NCI-H1048 (cell line): Measurements from ENCODE around the gene ANKRD17.

Source experiments
- DNase-seq: peaks from one replicate; lab custom pipeline; 2025; lab: John Stamatoyannopoulos, UW

The ANKRD17 gene

GRCh38 chr4:73053974-73054480, 204.6 kb downstream of the ANKRD17 start:
- no peak for DNase-seq

- DNase-seq: no peak
These were observed 205.5 kb downstream of the ANKRD17 start for GRCh38 chr4:73053076-73053475.

DNA sequence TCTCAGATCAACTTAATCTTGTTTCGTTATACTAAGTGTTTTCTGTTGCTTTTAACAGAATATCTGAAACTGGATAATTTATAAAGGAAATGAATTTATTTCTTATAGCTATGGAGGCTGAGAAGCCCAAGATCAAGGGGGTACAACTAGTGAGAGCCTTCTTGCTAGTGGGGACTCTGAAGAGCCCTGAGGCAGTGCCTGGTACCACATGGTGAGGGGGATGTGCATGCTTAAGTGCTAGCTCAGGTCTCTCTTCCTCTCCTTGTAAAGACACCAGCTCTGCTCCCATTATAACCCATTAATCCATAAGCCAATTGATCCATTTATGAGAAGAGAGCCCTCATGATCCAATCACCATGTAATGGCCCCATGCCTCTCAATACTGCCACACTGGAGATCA, 207.0 kb downstream of the ANKRD17 start:
- no peak for DNase-seq

DNA sequence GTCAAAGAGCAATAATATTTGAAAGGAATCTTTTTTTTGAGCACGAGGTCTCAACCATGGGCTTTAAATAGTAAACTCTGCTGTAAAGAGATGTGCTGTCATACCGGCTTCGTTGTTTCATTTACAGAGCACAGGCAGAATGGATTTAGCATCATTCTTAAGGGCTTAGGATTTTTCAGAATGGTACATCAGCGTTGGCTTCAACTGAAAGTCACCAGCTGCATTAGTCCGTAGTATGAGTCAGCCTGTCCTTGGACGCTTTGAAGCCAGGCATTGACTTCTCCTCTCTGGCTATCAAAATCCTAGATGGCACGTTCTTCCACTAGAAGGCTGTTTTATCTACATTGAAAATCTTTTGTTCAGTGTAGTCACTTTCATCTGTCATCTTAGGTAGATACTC, 212.7 kb downstream of the ANKRD17 start:
- no peak for DNase-seq

GRCh38 chr4:73037057-73037456, 221.5 kb downstream of the ANKRD17 start:
- no peak for DNase-seq

DNA sequence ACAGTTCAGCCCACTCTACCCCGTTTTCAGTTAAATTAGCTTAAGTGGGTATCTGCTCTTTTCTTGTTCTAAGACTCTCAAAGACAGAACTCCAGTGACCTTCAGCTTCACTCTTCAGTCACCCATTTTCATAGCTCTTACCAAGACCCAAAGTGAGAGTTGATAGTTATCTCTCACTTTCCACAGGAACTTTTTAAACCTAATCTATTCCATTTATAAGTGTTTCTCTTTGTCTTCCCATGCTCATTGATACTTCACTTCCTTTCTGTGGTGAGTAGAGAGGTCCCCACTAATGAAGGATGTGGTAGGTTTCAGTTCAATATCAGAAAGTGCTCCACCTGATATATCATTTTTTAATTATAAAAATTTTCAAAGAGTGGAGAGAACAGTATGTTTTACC, 222.5 kb downstream of the ANKRD17 start:
- DNase-seq: no peak

GRCh38 chr4:73034896-73035295, 223.7 kb downstream of the ANKRD17 start:
- DNase-seq: no peak

- DNase-seq: no peak
These were observed 230.0 kb downstream of the ANKRD17 start for GRCh38 chr4:73028621-73029020.
